GM21825 (cell line): ENCODE measurements around the gene GALNT18.
"Not testable (repeated sequence)": the region's sequence is repeated elsewhere in the genome, so short reads cannot be mapped to it uniquely, and the experiment has no call there.

Experiments used
- ATAC-seq: cut with Tn5 transposase; IDR thresholded peaks from one replicate; pipeline ENCODE4 v1.9.1; 2021; ENCODE audit warnings: mild to moderate bottlenecking, moderate library complexity; ENCODE audit not compliant: unreplicated experiment

GALNT18 gene

DNA sequence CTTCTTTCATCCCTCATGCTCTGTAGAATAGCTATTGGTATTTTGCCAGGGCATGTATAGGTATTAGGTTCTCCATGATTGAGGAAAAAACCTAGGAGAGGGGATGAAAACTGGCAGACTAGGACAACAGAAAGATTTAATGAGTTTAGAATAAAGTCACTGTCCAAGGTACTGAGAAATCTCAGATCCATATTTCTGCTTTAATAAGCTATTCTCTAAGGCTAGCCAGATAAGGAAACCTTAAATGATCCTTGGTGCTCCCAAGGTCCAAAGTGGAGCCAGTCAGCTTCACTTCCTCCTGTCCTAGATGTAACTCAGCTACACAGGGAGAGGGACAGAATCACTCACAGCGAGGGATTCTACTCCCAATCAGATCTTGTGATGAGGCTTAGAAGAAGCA is 255.0 kb downstream of the GALNT18 start:
- no peak for ATAC-seq

DNA sequence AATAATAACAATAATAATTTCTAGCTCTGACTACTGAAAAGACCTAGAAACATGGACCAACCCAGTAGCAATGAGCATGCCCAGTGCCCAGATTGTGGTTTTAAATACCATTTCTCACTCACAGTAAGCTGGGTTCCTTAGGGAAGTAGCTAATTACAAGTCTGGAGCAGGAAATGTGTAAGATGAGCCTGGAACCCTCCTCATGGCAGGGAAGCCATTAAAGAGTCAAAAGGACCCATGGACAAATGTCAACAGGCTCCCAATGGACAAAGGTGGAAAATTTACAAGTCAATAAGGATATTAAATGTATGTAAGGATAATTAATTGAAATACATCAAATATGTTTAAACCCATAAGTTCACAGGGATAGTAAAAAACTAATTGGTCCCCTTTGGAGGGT is 258.1 kb downstream of the GALNT18 start:
- no peak for ATAC-seq

DNA sequence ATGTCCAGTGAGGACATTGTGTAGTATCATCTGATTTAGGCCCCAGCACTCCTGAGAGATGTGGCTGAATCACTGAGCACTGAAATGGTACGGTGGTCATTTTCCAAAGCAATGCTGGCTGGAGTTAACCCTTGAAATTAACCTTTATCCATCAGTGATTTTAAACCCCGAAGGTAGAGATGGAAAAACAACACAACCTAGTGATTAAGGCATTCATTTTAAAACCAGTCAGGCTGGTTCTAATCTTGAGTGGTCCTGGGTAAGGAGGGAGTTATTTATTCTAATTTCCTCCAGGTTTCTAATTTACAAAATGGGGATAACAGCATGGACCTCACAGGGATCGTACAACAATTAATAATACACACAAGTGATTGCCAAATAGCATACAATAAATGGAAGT is 262.2 kb downstream of the GALNT18 start:
- no peak for ATAC-seq

DNA sequence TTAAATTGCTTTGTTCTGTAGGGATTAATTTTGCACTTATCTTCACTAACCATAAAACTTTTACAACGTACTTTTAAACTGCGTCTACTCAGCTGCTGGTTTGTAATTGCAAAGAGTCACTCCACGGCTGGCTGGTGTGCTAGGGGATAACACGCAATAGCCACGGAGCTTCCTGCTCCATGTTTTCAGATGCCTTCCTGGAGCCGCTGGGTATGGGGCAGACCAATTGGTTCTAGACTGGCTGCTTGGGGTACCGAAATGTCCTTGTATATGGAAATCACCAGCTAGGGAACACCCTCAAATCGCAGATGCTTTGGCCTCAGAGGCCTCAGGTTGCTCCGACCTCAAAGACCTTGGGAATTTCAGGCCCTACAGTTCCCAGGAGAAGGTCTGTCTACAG is 265.0 kb downstream of the GALNT18 start:
- ATAC-seq: no peak

DNA sequence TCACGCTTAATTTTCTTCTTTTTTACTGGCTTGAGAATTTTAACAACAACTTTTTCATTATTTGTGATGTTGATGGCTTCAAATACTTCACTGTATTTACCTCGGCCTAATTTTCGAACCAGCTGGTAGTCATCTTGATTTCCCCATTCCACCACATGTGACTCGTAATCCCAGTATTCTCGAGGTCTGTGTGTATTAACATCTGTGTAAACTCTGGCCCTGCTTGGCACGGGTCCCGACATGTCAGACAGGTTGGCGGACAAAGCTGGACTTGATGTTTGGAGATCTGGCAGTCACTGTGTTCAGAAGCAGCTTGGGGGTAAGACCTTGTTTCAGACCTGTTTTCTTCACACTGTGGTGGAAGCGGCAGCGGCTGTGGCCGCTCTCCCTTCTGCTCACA is 268.9 kb downstream of the GALNT18 start, which contains the start of gene CSNK2A3:
Gene CSNK2A3 (minus strand): TSS at position 373 of the 400 bp plus-strand sequence. CDS start 131 bp downstream, at position 242.
- not testable (repeated sequence) for ATAC-seq

DNA sequence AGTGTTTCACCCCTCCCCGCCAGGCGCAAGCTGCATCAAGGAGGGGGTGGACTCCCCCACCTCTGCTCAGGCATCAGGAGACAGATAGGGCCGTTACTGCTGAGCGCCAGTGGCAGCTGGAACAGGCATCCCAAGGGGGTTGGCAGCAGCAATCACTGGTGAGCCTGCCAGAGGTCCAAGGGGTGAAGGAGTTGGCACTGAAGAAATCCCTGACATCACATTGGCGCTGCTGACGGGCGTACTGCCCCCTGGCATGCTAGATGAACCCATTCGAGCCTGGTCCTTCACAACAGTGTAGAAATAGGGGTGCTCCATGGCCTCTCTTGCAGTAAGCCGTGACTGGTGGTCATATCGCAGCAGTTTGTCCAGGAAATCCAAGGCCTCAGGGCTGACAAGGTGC is 270.0 kb downstream of the GALNT18 start:
- not testable (repeated sequence) for ATAC-seq

DNA sequence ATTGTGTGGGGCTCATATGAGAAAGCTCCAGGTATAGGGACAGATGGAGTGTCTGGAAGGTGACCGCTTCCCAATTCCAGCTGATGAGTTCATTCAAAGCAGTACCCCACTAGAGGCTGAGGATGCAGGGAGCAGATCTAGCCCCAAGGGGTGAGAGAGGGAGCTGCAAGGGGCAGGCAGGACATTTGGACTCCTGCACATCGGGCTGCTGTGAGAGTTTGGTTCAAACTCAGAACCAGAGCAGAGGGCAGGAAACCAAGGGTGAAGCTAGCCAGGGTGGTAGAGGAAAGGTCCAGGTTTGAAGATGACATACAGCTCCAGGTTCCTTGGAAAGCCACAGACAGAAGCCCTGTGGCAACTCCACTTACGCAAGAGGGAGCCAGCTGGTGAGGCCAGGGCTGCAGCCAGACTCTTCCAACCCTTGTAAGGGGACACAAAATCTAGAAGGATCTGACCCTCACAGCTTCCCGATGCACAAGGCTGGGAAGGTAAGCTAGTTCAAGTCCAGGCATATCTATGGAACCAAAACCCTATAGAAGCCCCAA is 270.7 kb downstream of the GALNT18 start:
- no peak for ATAC-seq

DNA sequence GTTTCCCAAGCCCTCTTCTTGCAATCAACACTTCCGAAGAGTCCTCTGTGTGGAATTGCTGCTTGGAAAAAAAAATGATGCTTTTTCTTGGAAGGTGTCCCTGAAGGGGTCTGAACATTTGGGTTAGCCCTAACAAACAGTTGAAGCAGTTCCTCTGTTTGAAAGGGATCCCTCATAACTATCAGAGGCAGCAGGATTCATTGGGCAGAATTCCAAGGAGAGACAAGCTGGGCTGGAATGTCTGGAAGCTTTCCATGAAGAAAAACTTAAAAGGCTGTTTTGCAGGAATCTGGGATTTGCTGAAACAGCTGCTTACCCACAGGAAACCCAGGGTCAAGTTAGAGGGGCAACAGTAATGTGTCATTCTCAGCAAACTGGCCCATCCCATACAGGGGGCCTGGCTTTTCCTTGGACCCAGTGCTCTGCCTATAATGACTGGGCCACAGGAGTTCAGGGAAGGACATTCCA is 271.9 kb downstream of the GALNT18 start:
- ATAC-seq: no peak

DNA sequence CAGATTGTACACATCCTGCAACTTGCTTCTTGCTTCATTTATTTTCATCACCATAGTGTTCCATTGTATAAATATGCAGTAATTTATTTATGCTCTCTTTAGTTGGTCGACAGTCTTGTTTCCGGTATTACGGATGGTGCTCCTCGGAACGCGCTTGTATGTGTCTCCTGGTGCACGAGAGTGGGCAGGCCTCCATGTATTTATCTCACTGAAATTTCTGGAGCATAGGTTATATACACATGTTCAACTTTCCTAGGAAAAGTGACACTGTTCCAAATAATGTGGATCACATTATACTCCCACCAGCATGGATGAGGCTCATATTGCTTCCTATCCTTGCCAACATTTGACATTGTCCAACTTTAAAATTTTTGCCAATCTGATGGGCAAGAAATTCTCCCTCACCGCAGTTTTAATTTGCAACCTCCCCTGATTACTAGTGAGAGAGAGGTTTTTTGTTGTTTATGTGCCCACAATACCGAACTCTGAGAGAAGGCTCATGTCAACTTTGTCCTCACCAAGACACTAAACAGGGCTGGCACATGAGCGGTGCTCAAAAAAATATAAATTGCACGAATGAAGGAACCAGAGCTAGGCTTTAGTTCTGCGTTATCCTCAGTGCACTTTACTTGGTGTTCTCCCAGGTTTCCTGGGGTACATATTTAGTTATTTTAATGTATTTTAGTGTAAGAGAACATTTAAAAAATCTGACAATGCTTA is 272.5 kb downstream of the GALNT18 start:
- ATAC-seq: no peak

DNA sequence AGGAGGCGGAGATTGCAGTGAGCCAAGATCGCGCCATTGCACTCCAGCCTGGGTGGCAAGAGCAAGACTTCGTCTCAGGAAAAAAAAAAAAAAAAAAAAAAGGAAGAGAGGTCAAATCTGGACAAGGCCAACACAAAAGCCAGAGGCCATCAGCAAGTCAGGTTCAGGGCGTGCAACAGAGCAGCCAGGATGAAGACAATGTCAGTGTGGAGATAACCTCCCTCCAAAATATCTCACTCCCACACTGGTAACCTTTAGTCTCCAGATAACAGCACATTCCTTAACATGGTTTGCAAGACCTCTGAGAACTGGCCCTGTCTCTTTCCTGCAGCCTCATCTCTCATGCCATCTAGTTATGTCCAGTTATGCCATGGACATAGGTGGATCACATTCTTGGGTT is 273.5 kb downstream of the GALNT18 start:
- no peak for ATAC-seq

DNA sequence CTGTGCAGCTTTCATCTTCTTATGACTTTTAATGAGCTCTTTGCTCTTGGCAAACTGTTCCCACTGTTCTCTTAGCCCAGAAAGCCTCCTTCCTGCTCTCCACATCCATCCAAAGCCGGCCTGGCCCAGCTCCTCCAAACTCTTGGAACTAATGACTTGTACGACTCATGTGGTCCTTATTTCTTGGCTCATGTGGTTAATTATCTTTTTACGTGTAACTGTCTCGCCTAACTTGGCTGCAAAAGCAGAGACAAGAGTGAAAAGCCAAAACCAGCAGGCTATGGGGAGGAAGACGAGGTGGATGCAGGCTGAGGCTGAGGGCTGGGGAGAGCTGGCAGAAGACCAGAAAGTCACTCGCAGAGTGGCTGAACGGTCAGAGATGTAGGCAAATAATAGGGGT is 274.2 kb downstream of the GALNT18 start:
- ATAC-seq: no peak

DNA sequence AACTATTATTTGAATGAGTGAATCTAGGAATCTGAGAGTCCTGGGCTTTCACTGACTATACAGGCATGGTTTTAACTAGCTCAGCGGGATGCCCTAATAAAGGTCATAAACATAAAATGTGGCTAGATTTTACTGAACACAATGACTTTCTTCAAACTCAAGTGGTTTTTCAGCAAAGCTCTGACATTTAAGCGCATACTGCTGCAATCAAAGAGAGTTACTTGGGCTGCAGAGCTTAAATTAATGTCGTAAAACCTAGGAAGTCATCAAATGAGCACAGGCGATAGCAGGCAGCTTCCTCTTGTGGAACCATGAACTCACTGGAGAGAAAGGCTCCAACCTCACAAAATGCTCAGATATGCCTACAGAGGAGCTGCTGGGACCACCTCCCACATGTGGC is 275.5 kb downstream of the GALNT18 start:
- no peak for ATAC-seq

DNA sequence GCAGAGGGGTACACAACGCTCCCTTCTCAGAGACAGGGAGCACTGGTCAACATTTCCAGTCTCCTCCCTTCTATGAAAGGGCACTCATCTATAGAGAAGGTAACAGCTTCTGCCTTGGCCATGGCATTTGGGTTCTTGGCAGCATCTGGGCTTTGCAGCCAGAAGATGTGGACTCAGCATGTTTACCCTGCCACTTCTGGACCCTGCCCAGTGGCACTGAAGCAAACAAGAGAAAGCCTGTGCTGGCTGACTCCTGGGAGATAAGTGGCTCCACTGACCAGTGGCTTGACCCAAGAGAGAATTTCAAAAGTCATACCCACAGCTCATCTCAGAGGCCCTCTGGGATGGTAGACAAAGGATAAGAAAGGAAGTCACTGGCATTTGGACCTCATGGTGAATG is 276.7 kb downstream of the GALNT18 start:
- no peak for ATAC-seq

DNA sequence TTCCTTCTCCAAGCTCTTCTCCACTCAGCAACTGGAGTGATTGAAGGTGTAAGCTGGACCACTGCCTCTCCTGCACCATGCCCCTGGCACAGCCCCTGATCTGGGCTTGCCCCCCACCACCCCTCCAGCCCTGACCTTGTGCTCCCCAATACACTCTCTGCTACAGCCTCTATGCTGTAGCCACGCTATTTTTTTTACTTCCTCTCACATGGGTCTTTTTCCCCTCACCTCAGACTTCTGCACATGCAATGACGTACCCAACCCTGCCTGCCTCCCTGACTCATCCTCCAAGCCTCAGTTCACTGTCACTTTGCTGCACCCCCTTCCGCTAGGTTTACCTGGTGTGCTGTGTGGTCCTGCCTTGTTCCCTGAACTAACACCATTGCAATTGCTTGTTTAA is 277.8 kb downstream of the GALNT18 start:
- ATAC-seq: no peak

DNA sequence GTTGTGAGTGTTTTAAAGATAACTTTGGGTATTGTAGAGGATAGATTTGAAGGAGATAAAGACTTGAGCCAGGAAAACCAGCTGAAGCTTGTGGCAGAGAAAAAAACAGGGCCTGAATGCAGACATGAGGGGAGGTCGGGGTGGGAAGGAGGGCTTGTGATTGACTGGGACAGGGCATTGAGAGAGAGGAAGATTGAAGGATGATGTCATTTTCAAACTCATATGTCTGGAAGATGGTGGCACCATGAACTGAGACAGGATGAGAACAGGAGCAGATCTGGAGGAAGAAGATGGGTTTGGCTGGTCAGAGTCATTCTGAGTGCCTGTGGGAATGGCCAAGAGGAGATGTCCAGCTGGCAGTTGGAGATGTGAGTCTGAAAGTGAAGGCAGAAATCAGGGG is 283.5 kb downstream of the GALNT18 start:
- ATAC-seq: no peak

DNA sequence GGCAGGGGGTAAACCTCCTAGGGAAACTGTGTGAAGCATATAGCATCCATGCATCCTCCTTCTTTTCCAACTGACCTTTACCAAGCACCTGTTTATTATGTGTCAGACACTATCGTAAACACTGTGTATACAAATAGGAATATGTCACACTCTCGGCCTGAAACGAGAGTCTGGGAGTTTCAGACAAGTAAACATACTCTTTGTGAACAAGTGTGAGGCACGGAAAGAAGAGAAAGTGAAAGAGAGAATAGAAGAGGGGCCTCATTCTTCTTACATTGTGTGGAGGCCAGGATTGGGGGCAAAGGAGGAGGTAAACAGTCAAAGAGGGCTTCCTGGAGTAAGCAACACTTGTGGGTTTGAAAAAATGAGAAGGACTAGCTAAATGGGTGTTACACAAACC is 285.1 kb downstream of the GALNT18 start:
- ATAC-seq: no peak

DNA sequence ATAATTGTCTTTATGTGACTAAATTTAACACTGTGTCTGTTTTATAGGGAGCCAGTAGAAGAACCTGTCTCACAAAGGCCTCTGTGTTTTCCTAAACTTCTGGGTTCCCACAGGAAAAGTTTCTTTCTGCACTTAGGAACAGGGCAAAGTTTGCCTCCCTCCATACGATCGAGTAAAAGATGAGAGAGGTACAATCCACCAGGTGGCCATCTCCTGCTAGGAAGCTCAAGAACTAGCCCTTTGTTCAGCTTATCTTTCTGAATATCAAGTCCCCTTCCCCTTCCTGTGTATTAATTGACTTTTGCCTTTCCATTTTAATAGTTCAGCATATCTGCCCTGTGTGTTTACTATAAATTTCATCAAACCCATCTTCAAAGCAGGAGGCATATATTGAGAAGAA is 286.8 kb downstream of the GALNT18 start:
- no peak for ATAC-seq

DNA sequence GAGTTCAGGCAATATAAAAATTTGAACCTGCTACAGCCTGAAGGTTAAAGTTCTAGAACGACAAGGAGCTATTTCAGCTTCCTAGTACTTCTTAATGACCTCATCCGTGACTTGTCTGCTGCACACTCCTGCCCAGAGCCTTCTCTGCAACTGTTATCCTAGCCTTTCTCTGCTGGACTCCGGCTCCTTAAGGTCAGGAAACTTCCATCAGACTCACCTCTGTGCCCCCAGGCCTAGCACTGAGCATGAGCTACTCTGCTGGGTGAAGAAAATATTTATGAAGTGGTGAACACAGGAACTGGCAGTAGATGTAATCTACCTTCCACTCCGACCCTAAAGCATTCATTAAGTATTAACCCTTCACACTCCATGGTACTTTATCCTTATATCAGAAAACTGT is 287.2 kb downstream of the GALNT18 start:
- ATAC-seq: no peak

DNA sequence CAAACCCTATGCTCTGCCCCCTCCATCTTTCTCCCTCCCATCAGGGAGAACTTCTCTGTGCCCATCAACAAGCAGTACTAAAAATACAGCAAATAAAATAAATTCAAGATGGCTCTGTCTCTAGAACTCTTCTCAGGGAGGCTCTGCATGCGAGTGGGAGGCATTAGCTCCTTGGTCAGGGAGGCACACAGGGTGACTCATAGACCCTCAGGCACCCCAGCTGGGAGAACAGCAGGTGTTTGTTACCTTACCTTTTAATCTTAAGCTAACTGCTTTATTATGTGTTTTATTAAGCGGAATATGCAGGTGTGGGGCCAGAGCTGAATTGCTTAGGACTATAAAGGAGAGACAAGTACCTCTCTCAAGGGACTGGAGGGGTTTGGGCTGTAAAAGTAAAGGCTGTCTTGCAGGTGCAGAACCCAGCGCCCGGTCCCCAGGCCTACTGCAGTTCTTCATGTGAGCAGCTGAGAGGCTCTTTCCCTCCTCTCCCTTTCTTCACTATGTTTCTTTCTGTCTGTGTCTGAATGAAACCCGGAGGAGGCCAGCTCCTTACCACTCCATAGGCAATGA is 289.6 kb downstream of the GALNT18 start:
- no peak for ATAC-seq

DNA sequence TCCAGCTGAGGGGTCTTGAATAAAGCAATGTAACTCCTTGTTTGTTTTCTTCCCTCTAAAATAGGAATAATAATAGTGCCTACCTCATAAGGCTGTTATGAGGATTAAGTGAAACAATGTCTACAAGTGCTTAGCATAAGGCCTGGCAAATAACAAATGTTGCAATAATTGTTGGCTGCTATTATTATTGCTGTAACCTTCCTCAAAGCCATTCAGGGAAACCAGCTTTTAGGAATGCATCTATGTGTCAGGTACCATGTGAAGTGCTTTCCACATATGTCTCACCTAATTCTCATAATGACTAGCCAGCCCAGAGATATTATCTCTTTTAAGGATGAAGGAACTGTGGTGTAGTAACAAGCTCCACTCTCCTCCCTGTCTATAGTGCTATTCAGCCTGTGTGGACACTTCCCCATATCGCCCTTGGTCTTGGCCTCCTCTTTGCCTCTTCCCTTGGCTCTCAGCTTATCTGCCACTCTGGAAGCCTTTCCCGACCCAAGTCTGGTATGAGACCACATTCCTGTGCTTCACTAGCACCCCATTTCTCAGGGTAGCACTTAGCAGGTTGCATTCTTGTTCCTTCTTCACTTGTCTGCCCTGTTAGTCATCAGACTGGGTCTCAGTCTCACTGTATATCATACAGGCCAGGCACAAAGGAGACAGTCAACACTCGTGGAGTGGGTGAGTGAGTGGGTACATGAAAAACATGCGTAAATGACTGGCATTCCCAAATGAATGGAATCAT is 292.6 kb downstream of the GALNT18 start:
- ATAC-seq: no peak

DNA sequence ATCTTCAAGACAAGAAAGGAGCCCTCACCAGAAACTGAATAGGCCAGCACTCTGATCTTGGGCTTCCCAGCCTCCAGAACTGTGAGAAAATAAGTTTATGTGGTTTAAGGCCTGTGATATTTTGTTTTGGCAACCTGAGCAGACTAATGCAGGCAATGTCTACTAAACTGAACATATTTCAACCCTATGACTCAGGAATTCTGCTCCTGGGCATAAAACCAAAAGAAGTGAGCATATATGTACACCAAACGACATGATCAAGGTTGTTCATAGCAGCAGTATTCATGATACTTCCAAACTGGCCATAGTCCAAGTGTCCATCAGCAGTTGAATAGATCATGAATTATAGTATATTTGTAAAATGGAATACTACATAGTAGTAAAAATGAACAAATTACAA is 297.7 kb downstream of the GALNT18 start:
- no peak for ATAC-seq

DNA sequence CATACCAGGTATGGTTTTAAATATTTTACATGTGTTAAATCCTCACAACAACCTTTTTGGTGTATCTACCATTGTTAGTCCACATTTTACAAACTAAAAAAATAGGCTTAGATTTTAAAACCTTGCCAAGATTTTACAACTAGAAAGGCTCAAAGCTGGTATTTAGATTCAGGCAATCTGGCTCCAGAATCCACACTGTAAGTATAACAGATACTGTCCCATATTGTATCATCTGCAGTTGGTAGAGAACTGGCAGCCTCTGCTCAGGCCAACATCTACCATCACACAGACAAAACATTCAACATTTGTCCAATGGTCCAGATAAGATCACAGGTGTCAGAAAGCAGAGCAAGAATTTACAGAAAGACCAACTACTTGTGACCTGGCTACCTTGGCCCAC is 299.7 kb downstream of the GALNT18 start:
- ATAC-seq: no peak
